Measurements from ENCODE around the gene TULP1.
"Not testable (repeated sequence)": the region's sequence is repeated elsewhere in the genome, so short reads cannot be mapped to it uniquely, and the experiment has no call there.

The TULP1 gene

GRCh38 chr6:35521235-35521634, 8.5 kb upstream of the TULP1 start:
- no peak for DNase-seq (ENCODE audit: low read depth)

GRCh38 chr6:35519313-35520015, 6.8 kb upstream of the TULP1 start:
- no peak for DNase-seq (ENCODE audit: low read depth)

GRCh38 chr6:35518566-35519312, 6.0 kb upstream of the TULP1 start:
- no peak for DNase-seq (ENCODE audit: low read depth)

GRCh38 chr6:35517978-35518377, 5.3 kb upstream of the TULP1 start:
- DNase-seq (ENCODE audit: low read depth) = not testable (repeated sequence)

GRCh38 chr6:35516712-35517111, 4.0 kb upstream of the TULP1 start:
- DNase-seq (ENCODE audit: low read depth) = no peak

- DNase-seq (ENCODE audit: low read depth) = not testable (repeated sequence)
Measured at GRCh38 chr6:35515939-35516338, 3.2 kb upstream of the TULP1 start.

GRCh38 chr6:35514587-35514986, 1.9 kb upstream of the TULP1 start:
- DNase-seq (ENCODE audit: low read depth) = no peak

- DNase-seq (ENCODE audit: low read depth) = no peak
Measured at GRCh38 chr6:35512006-35512405, 690 bp downstream of the TULP1 start.

GRCh38 chr6:35511562-35511941, 1.1 kb downstream of the TULP1 start:
- no peak for DNase-seq (ENCODE audit: low read depth)

GRCh38 chr6:35510916-35511561, 1.7 kb downstream of the TULP1 start:
- DNase-seq (ENCODE audit: low read depth) = no peak

- DNase-seq (ENCODE audit: low read depth) = no peak
Measured at GRCh38 chr6:35508542-35508941, 4.2 kb downstream of the TULP1 start.

- no peak for DNase-seq (ENCODE audit: low read depth)
Measured at GRCh38 chr6:35508027-35508426, 4.7 kb downstream of the TULP1 start.

- DNase-seq (ENCODE audit: low read depth) = no peak
Measured at GRCh38 chr6:35507221-35507620, 5.5 kb downstream of the TULP1 start.

- no peak for DNase-seq (ENCODE audit: low read depth)
Measured at GRCh38 chr6:35506536-35506935, 6.2 kb downstream of the TULP1 start.

GRCh38 chr6:35505999-35506412, 6.7 kb downstream of the TULP1 start:
- DNase-seq (ENCODE audit: low read depth) = no peak

GRCh38 chr6:35503534-35503933, 9.2 kb downstream of the TULP1 start:
- DNase-seq (ENCODE audit: low read depth) = no peak

GRCh38 chr6:35501784-35502183, 10.9 kb downstream of the TULP1 start:
- DNase-seq (ENCODE audit: low read depth) = no peak

GRCh38 chr6:35500782-35501181, 11.9 kb downstream of the TULP1 start:
- no peak for DNase-seq (ENCODE audit: low read depth)

GRCh38 chr6:35499372-35499771, 13.3 kb downstream of the TULP1 start:
- no peak for DNase-seq (ENCODE audit: low read depth)

- no peak for DNase-seq (ENCODE audit: low read depth)
Measured at GRCh38 chr6:35498422-35499067, 14.2 kb downstream of the TULP1 start.

- no peak for DNase-seq (ENCODE audit: low read depth)
Measured at GRCh38 chr6:35497571-35498421, 14.9 kb downstream of the TULP1 start.
